ENCODE measurements around the gene YBX1. TPM values are rescaled to one million over a fixed set of nuclear protein-coding genes. Genes with fewer than 3 reads are reported as not detected.

YBX1 gene
- total RNA-seq, 1 donor from 2014 or later: 356 TPM

DNA sequence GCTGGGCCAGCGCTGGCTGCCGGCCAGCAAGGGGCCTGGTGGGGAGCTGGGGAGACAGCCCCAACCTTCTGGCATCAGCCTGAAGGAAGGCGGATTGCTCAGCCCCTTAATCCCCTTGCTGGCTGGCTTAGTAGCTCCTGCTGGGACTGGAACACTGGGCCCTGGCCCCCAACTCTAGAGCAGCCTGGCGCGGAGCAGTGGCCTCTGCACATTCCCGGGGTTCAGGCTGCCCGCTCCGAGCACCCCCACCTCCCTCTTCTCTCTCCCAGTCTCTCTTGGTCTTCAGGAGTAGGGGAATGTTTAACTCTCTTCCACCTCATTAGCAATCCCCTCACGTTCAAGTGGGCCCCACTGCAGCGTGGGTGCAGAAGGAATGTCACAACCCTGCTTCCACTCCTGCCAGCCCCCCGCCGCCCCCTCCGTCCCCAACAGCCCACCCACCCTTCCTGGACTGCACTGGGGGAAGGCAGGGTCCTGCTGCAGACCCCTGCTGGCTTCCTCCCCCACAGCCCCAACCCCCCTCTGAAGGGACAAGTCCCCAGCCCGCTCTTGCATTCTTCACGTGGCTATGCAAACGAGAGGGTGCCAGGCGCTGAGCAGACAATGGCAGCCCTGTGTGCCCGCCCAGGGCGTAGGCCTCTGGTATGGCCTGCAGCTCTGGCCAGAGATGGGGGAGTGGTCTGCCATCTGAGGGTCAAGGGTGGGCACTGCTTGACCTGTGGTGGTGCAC, 58.8 kb downstream of the YBX1 start:
- H3K27ac ChIP-seq: no peak overlapping the region
- H3K9me3 ChIP-seq: no peaks in the 10 kb centered on the region
- no peaks in the 10 kb centered on the region for H3K4me1 ChIP-seq
- no peak for DNase-seq (ENCODE audit: low spot score in 2 of 2)
- H3K36me3 ChIP-seq: peaks cover 5 to 6% of the 10 kb centered on the region in 2 donors
- H3K27me3 ChIP-seq: no peaks in the 10 kb centered on the region
- intact Hi-C loops (cut with DNase I): no loop called here
- TF ChIP-seq, protein P1, sequence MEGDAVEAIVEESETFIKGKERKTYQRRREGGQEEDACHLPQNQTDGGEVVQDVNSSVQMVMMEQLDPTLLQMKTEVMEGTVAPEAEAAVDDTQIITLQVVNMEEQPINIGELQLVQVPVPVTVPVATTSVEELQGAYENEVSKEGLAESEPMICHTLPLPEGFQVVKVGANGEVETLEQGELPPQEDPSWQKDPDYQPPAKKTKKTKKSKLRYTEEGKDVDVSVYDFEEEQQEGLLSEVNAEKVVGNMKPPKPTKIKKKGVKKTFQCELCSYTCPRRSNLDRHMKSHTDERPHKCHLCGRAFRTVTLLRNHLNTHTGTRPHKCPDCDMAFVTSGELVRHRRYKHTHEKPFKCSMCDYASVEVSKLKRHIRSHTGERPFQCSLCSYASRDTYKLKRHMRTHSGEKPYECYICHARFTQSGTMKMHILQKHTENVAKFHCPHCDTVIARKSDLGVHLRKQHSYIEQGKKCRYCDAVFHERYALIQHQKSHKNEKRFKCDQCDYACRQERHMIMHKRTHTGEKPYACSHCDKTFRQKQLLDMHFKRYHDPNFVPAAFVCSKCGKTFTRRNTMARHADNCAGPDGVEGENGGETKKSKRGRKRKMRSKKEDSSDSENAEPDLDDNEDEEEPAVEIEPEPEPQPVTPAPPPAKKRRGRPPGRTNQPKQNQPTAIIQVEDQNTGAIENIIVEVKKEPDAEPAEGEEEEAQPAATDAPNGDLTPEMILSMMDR (IDR thresholded peaks at IDR 0.05): no peak
- H3K4me3 ChIP-seq: no peak overlapping the region

DNA sequence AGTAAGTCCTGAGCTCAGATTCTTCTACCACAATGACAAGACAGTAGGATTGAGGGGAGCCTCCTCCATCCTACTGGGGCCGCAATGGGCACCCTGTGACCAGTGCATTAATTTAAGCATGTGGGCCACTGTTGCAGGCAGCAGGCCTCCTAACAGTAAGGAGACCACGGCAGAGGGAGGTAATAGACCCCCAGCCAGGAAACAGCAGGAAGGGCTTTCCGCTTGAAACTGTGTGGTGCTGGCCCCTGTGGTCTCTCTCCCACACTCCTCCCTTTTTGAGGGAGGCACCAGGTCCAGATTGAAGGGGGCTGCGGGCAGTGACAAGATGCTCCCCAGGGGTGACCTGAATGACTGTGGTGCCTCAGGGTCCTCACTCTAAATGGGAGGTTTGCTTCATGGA, 59.5 kb downstream of the YBX1 start:
- H3K4me1 ChIP-seq: no peaks in the 10 kb centered on the region
- H3K27ac ChIP-seq: no peak overlapping the region
- peaks cover 11 to 13% of the 10 kb centered on the region in 2 donors for H3K36me3 ChIP-seq
- no peak for DNase-seq (ENCODE audit: low spot score in 2 of 2)
- intact Hi-C loops (cut with DNase I): no loop called here
- H3K9me3 ChIP-seq: no peaks in the 10 kb centered on the region
- TF ChIP-seq, protein P1 (IDR thresholded peaks at IDR 0.05): no peak
- H3K27me3 ChIP-seq: no peaks in the 10 kb centered on the region
- no peak overlapping the region for H3K4me3 ChIP-seq

DNA sequence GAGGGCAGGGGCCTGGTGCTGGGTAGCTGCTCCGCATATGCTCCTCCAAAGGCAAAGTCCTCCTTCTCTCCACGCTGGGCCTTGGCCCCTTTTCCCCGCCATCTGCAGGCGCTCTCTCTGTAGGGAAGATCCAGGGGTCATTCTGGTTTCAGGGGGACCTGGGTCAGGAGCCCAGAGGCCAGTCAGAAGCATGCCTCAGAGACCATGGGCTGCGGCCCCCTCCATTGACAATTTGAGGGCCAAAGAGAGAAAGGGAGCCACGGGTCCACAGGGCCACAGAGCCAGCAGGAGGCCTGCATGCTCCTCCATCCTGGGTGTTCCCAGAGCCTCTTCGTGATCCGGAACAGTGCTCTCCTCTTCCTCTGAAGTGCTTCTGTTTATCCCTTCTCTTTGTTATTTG, 59.9 kb downstream of the YBX1 start:
- DNase-seq (ENCODE audit: low spot score in 2 of 2): no peak
- H3K36me3 ChIP-seq: peaks cover 15 to 17% of the 10 kb centered on the region in 2 donors
- H3K4me3 ChIP-seq: no peak overlapping the region
- no peaks in the 10 kb centered on the region for H3K9me3 ChIP-seq
- H3K27me3 ChIP-seq: no peaks in the 10 kb centered on the region
- H3K27ac ChIP-seq: no peak overlapping the region
- TF ChIP-seq, protein P1 (IDR thresholded peaks at IDR 0.05): no peak
- intact Hi-C loops (cut with DNase I): no loop called here
- H3K4me1 ChIP-seq: no peaks in the 10 kb centered on the region

DNA sequence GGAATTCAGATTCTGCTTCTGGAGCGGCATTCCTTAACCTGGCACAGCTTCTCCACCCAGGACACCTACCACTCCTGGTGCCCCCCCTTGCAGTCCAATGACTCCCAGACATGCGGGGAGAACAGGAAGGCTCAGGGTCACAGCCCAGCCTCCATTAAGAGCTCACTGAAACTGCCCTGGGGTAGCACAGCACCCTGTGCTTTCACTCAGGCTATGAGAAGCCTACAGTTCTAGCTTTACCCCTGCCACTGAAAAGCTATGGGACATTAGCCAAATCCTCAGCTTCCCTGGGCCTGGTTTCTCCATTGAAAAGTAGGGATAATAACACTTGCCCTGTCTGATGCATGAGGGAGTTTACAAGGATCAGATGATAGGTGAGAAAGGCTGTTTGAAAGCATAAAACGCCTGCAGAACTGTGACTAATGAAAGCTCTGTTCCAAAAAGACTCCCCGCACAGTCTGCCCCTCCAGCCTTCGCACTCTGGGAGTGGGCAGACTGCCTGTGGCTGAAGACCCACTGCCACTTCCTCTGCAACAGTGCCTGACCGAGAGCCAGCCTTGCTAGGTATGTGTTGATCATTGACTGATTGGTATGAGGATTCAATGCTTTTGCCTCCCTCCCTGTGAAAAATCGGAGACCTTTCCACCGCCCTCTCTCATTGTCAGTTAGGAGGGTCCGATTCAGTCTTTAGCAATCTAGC, 60.5 kb downstream of the YBX1 start:
- TF ChIP-seq, protein P1 (IDR thresholded peaks at IDR 0.05): no peak
- intact Hi-C loops (cut with DNase I): no loop called here
- Histone ChIP-seq H3K4me3 (no peak overlapping the region), H3K9me3 (no peaks in the 10 kb centered on the region), H3K27ac (no peak overlapping the region), H3K4me1 (no peaks in the 10 kb centered on the region), H3K27me3 (no peaks in the 10 kb centered on the region), H3K36me3 (peaks cover 22 to 23% of the 10 kb centered on the region in 2 donors)
- DNase-seq (ENCODE audit: low spot score in 2 of 2): no peak

DNA sequence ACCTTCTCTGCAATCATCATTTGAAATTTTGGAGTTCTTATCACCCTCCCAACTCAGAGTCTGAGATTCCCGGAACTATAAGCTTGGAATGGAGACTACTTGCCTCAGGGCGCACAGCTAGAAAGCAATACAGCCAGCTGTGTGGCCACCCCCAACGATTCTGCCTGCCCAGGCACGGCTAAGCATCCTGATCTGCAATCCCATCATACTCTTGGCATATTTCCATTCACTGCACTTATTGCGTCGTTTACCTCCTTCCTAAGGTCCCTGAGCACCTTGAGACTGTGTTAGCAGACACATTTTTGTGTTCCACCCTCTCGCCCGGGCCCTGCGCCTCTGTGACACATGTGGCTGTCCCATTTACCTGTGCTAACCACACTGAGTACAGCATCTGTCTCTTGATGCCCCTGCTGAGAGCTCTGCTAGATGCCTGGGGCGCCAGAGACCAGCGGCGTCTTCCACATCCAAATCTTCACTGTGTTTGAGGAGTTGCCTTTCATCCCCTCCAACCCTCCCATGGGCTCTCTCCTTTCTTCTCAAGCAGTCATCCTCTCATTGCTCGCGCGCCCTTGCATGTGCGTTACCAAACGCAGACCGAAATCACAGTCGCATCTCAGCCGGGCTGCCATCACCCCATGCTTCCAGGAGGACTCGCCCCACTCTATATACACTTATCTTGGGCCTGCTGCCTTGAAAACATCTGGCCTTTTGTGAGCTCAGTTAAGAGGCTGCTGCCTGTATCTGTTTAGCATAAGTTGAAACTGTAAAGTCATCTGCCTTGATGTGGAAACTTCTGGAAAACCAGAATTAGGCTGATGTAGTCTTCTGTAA, 61.3 kb downstream of the YBX1 start:
- no peaks in the 10 kb centered on the region for H3K9me3 ChIP-seq
- H3K4me3 ChIP-seq: no peak overlapping the region
- intact Hi-C loops (cut with DNase I): no loop called here
- no peaks in the 10 kb centered on the region for H3K4me1 ChIP-seq
- peaks cover 23 to 31% of the 10 kb centered on the region in 2 donors for H3K36me3 ChIP-seq
- no peak for DNase-seq (ENCODE audit: low spot score in 2 of 2)
- TF ChIP-seq, protein P1 (IDR thresholded peaks at IDR 0.05): no peak
- no peak overlapping the region for H3K27ac ChIP-seq
- H3K27me3 ChIP-seq: no peaks in the 10 kb centered on the region

Measured in ascending aorta (tissue), 2 donors.